Nephron progenitor cell (in vitro differentiated cells): ENCODE results near the gene KRT40.
"Not testable (repeated sequence)": the region's sequence is repeated elsewhere in the genome, so short reads cannot be mapped to it uniquely, and the experiment has no call there.

Experiments
- DNase-seq: peaks from one replicate; pipeline ENCODE4 v3.0.0; 2021
- H3K27ac Mint-ChIP-seq: 2 replicates; pipeline ENCODE4 v1.8.0; 2021; ENCODE audit warnings: mild to moderate bottlenecking, moderate library complexity, mixed read lengths
- H3K27me3 Mint-ChIP-seq: 2 replicates; pipeline ENCODE4 v1.8.0; 2021; ENCODE audit warnings: mild to moderate bottlenecking, low read depth, mixed read lengths; ENCODE audit not compliant: poor library complexity
- H3K36me3 Mint-ChIP-seq: 2 replicates; pipeline ENCODE4 v1.8.0; 2021; ENCODE audit warnings: low read depth, mixed read lengths
- H3K4me1 Mint-ChIP-seq: 2 replicates; pipeline ENCODE4 v1.8.0; 2021; ENCODE audit warnings: mixed read lengths
- H3K4me3 Mint-ChIP-seq: 2 replicates; pipeline ENCODE4 v1.8.0; 2021; ENCODE audit warnings: mild to moderate bottlenecking, moderate library complexity, mixed read lengths
- H3K9me3 Mint-ChIP-seq: 2 replicates; pipeline ENCODE4 v1.8.0; 2021; ENCODE audit warnings: mild to moderate bottlenecking, moderate library complexity, mixed read lengths
- TF ChIP-seq, protein P1 (sequence below): fragments of 200-600 bp; sonication (generic); IDR thresholded peaks from 2 replicates; pipeline ENCODE4 v1.5.0; 2021; ENCODE audit warnings: antibody characterized with exemption

Gene KRT40

DNA sequence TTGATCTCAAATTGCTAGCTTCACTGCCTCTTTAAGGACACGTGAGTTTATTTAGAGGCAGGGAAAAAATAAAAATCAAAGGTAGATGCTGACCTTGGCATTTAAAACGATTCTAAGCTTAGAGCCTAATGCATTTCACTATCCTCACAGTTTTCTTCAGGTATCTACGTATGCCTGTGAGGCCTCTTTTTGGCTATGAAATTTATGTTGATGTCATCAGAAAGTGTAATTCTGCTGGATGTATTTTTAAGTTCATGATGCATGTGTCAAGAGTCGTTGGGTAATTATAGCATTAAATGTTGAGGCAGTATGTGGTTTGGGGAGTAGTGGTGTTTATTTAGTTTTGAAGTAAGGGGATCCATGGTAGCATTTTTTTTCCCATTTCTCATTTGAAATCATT lies 19.8 kb upstream of the KRT40 start:
- DNase-seq, result no peak
- no peaks in the 10 kb centered on the region for H3K36me3 Mint-ChIP-seq
- H3K4me1 Mint-ChIP-seq, result no peaks in the 10 kb centered on the region
- H3K27me3 Mint-ChIP-seq, result peaks cover 2% of the 10 kb centered on the region
- TF ChIP-seq, protein P1, sequence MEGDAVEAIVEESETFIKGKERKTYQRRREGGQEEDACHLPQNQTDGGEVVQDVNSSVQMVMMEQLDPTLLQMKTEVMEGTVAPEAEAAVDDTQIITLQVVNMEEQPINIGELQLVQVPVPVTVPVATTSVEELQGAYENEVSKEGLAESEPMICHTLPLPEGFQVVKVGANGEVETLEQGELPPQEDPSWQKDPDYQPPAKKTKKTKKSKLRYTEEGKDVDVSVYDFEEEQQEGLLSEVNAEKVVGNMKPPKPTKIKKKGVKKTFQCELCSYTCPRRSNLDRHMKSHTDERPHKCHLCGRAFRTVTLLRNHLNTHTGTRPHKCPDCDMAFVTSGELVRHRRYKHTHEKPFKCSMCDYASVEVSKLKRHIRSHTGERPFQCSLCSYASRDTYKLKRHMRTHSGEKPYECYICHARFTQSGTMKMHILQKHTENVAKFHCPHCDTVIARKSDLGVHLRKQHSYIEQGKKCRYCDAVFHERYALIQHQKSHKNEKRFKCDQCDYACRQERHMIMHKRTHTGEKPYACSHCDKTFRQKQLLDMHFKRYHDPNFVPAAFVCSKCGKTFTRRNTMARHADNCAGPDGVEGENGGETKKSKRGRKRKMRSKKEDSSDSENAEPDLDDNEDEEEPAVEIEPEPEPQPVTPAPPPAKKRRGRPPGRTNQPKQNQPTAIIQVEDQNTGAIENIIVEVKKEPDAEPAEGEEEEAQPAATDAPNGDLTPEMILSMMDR, result no peak
- no peaks in the 10 kb centered on the region for H3K9me3 Mint-ChIP-seq
- no peak overlapping the region for H3K27ac Mint-ChIP-seq
- H3K4me3 Mint-ChIP-seq, result no peak overlapping the region

DNA sequence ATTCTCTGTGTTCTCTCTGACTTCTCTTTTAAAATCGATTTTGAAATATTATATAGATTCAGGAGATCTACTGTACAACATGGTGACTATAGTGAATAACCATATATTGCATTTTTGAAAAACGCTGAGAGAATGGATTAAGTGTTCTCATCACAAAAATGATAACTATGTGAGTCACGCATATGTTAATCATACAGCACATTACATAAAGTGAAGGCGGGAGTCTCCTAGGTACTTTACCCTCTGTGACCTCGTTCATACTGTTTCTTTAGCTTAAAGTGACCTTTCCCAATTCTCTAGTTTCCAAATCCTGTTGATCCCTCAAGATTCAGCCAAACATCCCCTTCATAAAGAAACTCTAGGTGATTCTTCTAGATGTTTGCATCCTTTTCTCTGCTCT lies 18.7 kb upstream of the KRT40 start:
- DNase-seq, result no peak
- TF ChIP-seq, protein P1, result no peak
- Mint-ChIP-seq H3K4me3 (no peak overlapping the region), H3K27ac (no peak overlapping the region), H3K36me3 (no peaks in the 10 kb centered on the region), H3K9me3 (no peaks in the 10 kb centered on the region), H3K4me1 (no peaks in the 10 kb centered on the region), H3K27me3 (peaks cover 2% of the 10 kb centered on the region)

- H3K27me3 Mint-ChIP-seq, result peaks cover 2% of the 10 kb centered on the region
- no peak overlapping the region for H3K4me3 Mint-ChIP-seq
- no peaks in the 10 kb centered on the region for H3K9me3 Mint-ChIP-seq
- no peak for DNase-seq
- H3K4me1 Mint-ChIP-seq, result peaks cover 6% of the 10 kb centered on the region
- no peak overlapping the region for H3K27ac Mint-ChIP-seq
- H3K36me3 Mint-ChIP-seq, result no peaks in the 10 kb centered on the region
- TF ChIP-seq, protein P1, result no peak
Observed at GRCh38 chr17:41001795-41002194, 17.7 kb upstream of the KRT40 start.

DNA sequence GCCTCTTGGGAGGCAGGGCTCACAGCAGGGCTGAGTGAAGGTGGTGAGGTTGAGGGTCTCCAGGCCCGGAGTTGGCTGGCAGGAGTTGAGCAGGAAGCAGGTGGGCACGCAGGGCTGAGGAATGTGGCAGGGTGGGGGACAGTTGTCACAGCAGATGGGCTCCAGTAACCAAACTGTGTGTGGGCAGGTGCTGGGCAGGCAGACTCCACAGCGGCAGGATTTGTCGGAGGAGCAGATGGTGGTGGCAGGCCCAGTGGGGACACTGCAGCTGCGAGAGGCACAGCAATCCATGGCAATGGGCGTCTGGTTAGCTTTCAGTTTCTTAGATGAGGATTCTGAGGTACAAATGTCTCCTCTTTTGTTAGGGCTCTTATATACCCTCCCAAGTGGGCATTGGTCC lies 15.4 kb upstream of the KRT40 start, which contains the start of gene KRTAP3-2:
TSS of gene KRTAP3-2 (minus strand) at position 344 of the 400 bp plus-strand sequence. CDS start at position 291, 53 bp downstream.
- not testable (repeated sequence) for H3K9me3 Mint-ChIP-seq, H3K36me3 Mint-ChIP-seq, H3K27ac Mint-ChIP-seq, H3K4me1 Mint-ChIP-seq, DNase-seq, H3K4me3 Mint-ChIP-seq, H3K27me3 Mint-ChIP-seq

DNA sequence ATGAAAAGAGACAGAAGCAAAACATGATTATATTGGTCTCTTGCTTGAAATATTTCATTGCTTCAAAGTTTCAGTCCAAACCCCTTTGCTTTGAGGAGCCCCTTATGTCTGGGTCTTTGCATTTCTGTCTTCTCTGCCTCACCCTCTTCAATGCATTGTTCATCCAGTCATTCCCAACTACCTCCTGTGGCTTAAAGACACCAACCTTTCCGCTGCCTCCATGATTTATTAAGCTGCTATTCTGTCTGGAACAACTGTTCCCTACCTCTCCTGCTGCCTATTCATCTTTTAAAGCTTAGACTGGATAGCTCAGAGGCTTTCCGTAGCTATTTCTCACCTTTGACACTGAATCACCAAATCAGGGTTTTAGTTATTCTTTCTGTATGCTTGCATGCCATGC lies 13.2 kb upstream of the KRT40 start:
- no peak overlapping the region for H3K4me3 Mint-ChIP-seq
- H3K27me3 Mint-ChIP-seq, result peaks cover 2% of the 10 kb centered on the region
- TF ChIP-seq, protein P1, result no peak
- no peaks in the 10 kb centered on the region for H3K9me3 Mint-ChIP-seq
- no peaks in the 10 kb centered on the region for H3K36me3 Mint-ChIP-seq
- no peak overlapping the region for H3K27ac Mint-ChIP-seq
- DNase-seq, result no peak
- peaks cover 15% of the 10 kb centered on the region for H3K4me1 Mint-ChIP-seq

DNA sequence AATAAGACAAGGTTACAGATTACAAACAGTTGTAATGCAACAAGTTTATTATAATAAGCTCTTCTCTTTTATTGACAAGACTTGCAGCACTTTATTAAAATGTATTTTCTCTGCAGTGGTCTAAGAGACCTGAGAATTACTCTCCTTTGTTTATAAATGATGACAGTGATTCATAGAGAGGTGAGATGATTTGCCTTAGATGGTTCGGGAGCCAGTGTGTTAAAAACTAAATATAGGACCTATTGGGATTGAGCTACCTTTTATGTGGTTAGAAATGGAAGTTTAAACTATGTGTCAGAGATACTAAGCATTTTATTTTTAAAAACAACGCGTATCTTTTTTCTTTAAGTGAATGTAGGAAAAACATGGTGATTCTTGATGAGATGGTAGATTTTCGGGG lies 12.7 kb upstream of the KRT40 start:
- Mint-ChIP-seq H3K36me3 (no peaks in the 10 kb centered on the region), H3K4me3 (no peak overlapping the region), H3K4me1 (peaks cover 17% of the 10 kb centered on the region), H3K27me3 (no peaks in the 10 kb centered on the region), H3K9me3 (no peaks in the 10 kb centered on the region), H3K27ac (no peak overlapping the region)
- TF ChIP-seq, protein P1, result no peak
- no peak for DNase-seq
